Breast epithelium (tissue), 4 donors: ENCODE data around the gene POLA1. TPM values are rescaled to one million over a fixed set of nuclear protein-coding genes. Genes with fewer than 3 reads are reported as not detected.

Experiments
- DNase-seq, 2 donors: peaks; one replicate each; pipeline ENCODE4 v3.0.0-alpha.2; 2019; ENCODE audit warnings: low spot score in 2 of 2
- H3K27ac ChIP-seq, 2 donors: fragments of 200-600 bp; sonication (generic) in 1 of 2; one replicate each; pipeline ENCODE4 v1.5.1; 2016 to 2019; ENCODE audit warnings: mild to moderate bottlenecking in 1 of 2
- H3K27me3 ChIP-seq, 2 donors: fragments of 200-600 bp; sonication (generic) in 1 of 2; one replicate each; pipeline versions ENCODE4 v1.5.1 to v1.6.0; 2017 to 2019; ENCODE audit warnings: control low read depth in 1 of 2, mild to moderate bottlenecking in 1 of 2
- H3K36me3 ChIP-seq: fragments of 200-600 bp; one replicate; pipeline ENCODE4 v1.5.1; 2019
- H3K4me1 ChIP-seq, 2 donors: fragments of 200-600 bp; sonication (generic); one replicate each; pipeline ENCODE4 v1.5.1; 2016 to 2019; ENCODE audit warnings: control low read depth in 1 of 2
- H3K4me3 ChIP-seq, 3 donors: fragments of 200-600 bp; sonication (generic); 1 replicate in 2 of 3; 2 replicates in 1 of 3; pipeline ENCODE4 v1.5.1; 2016 to 2019; ENCODE audit warnings: mild to moderate bottlenecking in 3 of 3, moderate library complexity in 2 of 3
- H3K9me3 ChIP-seq, 2 donors: fragments of 200-600 bp; sonication (generic) in 1 of 2; one replicate each; pipeline ENCODE4 v1.5.1; 2016 to 2019; ENCODE audit warnings: control low read depth in 1 of 2
- CTCF ChIP-seq, 3 donors: fragments of 450-650 bp; IDR thresholded peaks; one replicate each; pipeline ENCODE4 v1.5.1; 2016 to 2017; ENCODE audit warnings: antibody characterized with exemption in 3 of 3, mild to moderate bottlenecking in 3 of 3, moderate library complexity in 3 of 3
- POLR2A ChIP-seq: fragments of 450-650 bp; IDR thresholded peaks from one replicate; pipeline ENCODE4 v1.6.1; 2016; ENCODE audit warnings: antibody characterized with exemption, mild to moderate bottlenecking, moderate library complexity
- POLR2AphosphoS5 ChIP-seq, 3 donors: sonication (generic); formaldehyde crosslinking; IDR thresholded peaks; one replicate each; pipeline ENCODE4 v1.6.1; 2017; ENCODE audit warnings: antibody characterized with exemption in 3 of 3
- intact Hi-C: fragments of 100-400 bp; cut with DNase I; formaldehyde crosslinking; loops from one replicate; pipeline ENCODE4 v1.15.1; 2023; ENCODE audit warnings: low total_unique reads
- total RNA-seq, 3 donors: library from RNA; depleted of rRNA; stranded (reverse); fragments of >200 nt; gene quantifications; one replicate each; pipeline ENCODE4 v1.1.0, GENCODE V29; 2016

POLA1 gene
- total RNA-seq, 3 donors from 2014 or later, result 8.2 to 21.8 (median 20.3) TPM

DNA sequence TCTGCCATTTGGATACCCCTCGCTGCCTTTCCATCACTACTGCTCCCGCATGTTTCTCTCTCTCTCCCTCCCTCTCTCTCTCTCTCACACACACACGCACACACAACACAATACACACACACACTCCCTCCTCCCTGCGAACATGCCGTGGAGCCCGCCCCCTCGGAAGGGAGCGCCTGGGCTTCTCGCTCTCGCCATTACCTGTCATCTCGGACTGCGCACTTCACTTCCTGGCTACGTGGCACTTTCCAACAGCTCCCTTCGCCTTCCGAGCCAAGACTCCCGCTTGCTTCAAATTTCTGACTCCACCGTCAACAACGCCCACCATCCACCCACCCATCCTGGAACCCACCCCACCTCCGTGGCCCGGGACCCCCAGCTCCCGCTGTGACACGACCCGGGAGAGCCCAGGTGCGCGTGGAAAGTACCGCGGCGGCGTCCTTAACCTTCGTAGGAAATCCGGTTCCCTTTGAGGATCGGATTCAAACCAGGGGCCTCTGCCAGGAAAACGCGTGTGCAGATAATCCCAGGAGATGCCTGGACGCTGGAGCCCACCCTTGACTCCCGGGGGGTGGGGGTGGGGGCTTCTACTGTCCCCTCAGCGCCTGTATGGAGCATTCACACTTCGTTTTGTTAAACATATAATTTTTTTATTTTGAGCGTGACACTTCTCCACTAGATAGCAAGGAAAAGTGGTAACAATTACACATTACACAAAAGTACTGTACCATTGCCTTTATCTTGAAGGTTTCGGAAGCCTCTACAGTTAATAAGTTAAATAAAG, 309.5 kb downstream of the POLA1 start:
- peak overlapping the region in 1 of 3 donors; percentile 40 for H3K4me3 ChIP-seq
- DNase-seq, result no peak
- H3K9me3 ChIP-seq, result no peaks in the 10 kb centered on the region
- H3K27ac ChIP-seq, result no peak overlapping the region
- TF ChIP-seq POLR2AphosphoS5 (IDR thresholded peaks at IDR 0.05) (no peak), CTCF (IDR thresholded peaks at IDR 0.05) (no peak), POLR2A (no peak)
- H3K36me3 ChIP-seq, result no peaks in the 10 kb centered on the region
- intact Hi-C loops, result no loop called here
- no peaks in the 10 kb centered on the region for H3K4me1 ChIP-seq
- H3K27me3 ChIP-seq, result peaks cover 0 to 96% of the 10 kb centered on the region in 2 donors

- H3K9me3 ChIP-seq, result no peaks in the 10 kb centered on the region
- TF ChIP-seq POLR2AphosphoS5 (IDR thresholded peaks at IDR 0.05), result no peak
- no peak for TF ChIP-seq POLR2A
- TF ChIP-seq CTCF (IDR thresholded peaks at IDR 0.05), result no peak
- intact Hi-C loops, result no loop called here
- H3K27ac ChIP-seq, result no peak overlapping the region
- no peak for DNase-seq
- no peaks in the 10 kb centered on the region for H3K36me3 ChIP-seq
- H3K27me3 ChIP-seq, result peaks cover 0 to 96% of the 10 kb centered on the region in 2 donors
- no peaks in the 10 kb centered on the region for H3K4me1 ChIP-seq
- H3K4me3 ChIP-seq, result peak overlapping the region in 1 of 3 donors; percentile 34
Measured at GRCh38 chrX:25004040-25004439, 310.3 kb downstream of the POLA1 start.

GRCh38 chrX:25004485-25005032, 310.8 kb downstream of the POLA1 start:
- Histone ChIP-seq H3K27me3 (peaks cover 0 to 98% of the 10 kb centered on the region in 2 donors), H3K4me3 (peak overlapping the region in 2 of 3 donors; percentile 5 to 34), H3K4me1 (no peaks in the 10 kb centered on the region), H3K36me3 (no peaks in the 10 kb centered on the region), H3K9me3 (no peaks in the 10 kb centered on the region), H3K27ac (no peak overlapping the region)
- intact Hi-C loops, result no loop called here
- no peak for DNase-seq
- TF ChIP-seq CTCF (IDR thresholded peaks at IDR 0.05) (no peak), POLR2AphosphoS5 (IDR thresholded peaks at IDR 0.05) (no peak)

GRCh38 chrX:25005034-25005381, 311.3 kb downstream of the POLA1 start:
- intact Hi-C loops, result no loop called here
- H3K4me3 ChIP-seq, result peak overlapping the region in 2 of 3 donors; percentile 5 to 34
- TF ChIP-seq POLR2A, result no peak
- TF ChIP-seq POLR2AphosphoS5 (IDR thresholded peaks at IDR 0.05), result no peak
- TF ChIP-seq CTCF (IDR thresholded peaks at IDR 0.05), result no peak

GRCh38 chrX:25005382-25006185, 311.9 kb downstream of the POLA1 start:
- Histone ChIP-seq H3K4me1 (no peaks in the 10 kb centered on the region), H3K27ac (no peak overlapping the region), H3K9me3 (no peaks in the 10 kb centered on the region), H3K27me3 (peaks cover 0 to 99% of the 10 kb centered on the region in 2 donors), H3K4me3 (peak overlapping the region in 2 of 3 donors; percentile 5 to 34), H3K36me3 (no peaks in the 10 kb centered on the region)
- TF ChIP-seq POLR2A, result no peak
- no peak for TF ChIP-seq CTCF (IDR thresholded peaks at IDR 0.05)
- TF ChIP-seq POLR2AphosphoS5 (IDR thresholded peaks at IDR 0.05), result no peak
- DNase-seq, result no peak
- intact Hi-C loops, result no loop called here

More at GRCh38 chrX:25005034-25005381, 311.3 kb downstream of the POLA1 start:
- peaks cover 0 to 98% of the 10 kb centered on the region in 2 donors for H3K27me3 ChIP-seq
- H3K36me3 ChIP-seq, result no peaks in the 10 kb centered on the region
- H3K9me3 ChIP-seq, result no peaks in the 10 kb centered on the region
- no peak for DNase-seq
- H3K4me1 ChIP-seq, result no peaks in the 10 kb centered on the region
- H3K27ac ChIP-seq, result no peak overlapping the region
